HG02759 (cell line): ENCODE data around the gene ERBB2.
A peak's percentile ranks its signal among the peaks of the same experiment; 100 is the strongest.

Experiments used
- ATAC-seq: cut with Tn5 transposase; IDR thresholded peaks from one replicate; pipeline ENCODE4 v1.9.1; 2021; ENCODE audit warnings: mild to moderate bottlenecking, moderate library complexity; ENCODE audit not compliant: unreplicated experiment

Gene ERBB2

GRCh38 chr17:39665642-39666224 lies 34.1 kb upstream of the ERBB2 start:
- no peak for ATAC-seq

GRCh38 chr17:39666231-39666600 lies 33.6 kb upstream of the ERBB2 start:
- ATAC-seq = no peak

- ATAC-seq = no peak
Measured at GRCh38 chr17:39666601-39667261, 33.1 kb upstream of the ERBB2 start.

GRCh38 chr17:39667262-39667944 lies 32.5 kb upstream of the ERBB2 start:
- ATAC-seq = no peak

GRCh38 chr17:39667945-39668924 lies 31.6 kb upstream of the ERBB2 start, which contains the start of gene PNMT:
Gene PNMT (plus strand): TSS chr17:39668453. CDS start chr17:39668476, 23 bp downstream.
- no peak for ATAC-seq

- no peak for ATAC-seq
Measured at GRCh38 chr17:39669897-39670735, 29.7 kb upstream of the ERBB2 start.

- no peak for ATAC-seq
Measured at GRCh38 chr17:39670746-39671145, 29.1 kb upstream of the ERBB2 start.

GRCh38 chr17:39671651-39672521 lies 28.0 kb upstream of the ERBB2 start:
- ATAC-seq = no peak

- no peak for ATAC-seq
Measured at GRCh38 chr17:39672522-39673334, 27.1 kb upstream of the ERBB2 start.

GRCh38 chr17:39673335-39674081 lies 26.4 kb upstream of the ERBB2 start:
- ATAC-seq = no peak

- ATAC-seq = no peak
Measured at GRCh38 chr17:39674179-39674578, 25.7 kb upstream of the ERBB2 start.

- ATAC-seq = peak; percentile 48
Measured at GRCh38 chr17:39674702-39675389, 25.0 kb upstream of the ERBB2 start.

GRCh38 chr17:39675390-39676082 lies 24.3 kb upstream of the ERBB2 start:
- no peak for ATAC-seq

- ATAC-seq = no peak
Measured at GRCh38 chr17:39676198-39676819, 23.6 kb upstream of the ERBB2 start.

GRCh38 chr17:39677072-39677471 lies 22.8 kb upstream of the ERBB2 start:
- no peak for ATAC-seq
